ENCODE data around the gene ASB16. TPM values are rescaled to one million over a fixed set of nuclear protein-coding genes. Genes with fewer than 3 reads are reported as not detected.

Gene ASB16
- total RNA-seq, 2 donors from 2014 or later: 8.3 TPM

DNA sequence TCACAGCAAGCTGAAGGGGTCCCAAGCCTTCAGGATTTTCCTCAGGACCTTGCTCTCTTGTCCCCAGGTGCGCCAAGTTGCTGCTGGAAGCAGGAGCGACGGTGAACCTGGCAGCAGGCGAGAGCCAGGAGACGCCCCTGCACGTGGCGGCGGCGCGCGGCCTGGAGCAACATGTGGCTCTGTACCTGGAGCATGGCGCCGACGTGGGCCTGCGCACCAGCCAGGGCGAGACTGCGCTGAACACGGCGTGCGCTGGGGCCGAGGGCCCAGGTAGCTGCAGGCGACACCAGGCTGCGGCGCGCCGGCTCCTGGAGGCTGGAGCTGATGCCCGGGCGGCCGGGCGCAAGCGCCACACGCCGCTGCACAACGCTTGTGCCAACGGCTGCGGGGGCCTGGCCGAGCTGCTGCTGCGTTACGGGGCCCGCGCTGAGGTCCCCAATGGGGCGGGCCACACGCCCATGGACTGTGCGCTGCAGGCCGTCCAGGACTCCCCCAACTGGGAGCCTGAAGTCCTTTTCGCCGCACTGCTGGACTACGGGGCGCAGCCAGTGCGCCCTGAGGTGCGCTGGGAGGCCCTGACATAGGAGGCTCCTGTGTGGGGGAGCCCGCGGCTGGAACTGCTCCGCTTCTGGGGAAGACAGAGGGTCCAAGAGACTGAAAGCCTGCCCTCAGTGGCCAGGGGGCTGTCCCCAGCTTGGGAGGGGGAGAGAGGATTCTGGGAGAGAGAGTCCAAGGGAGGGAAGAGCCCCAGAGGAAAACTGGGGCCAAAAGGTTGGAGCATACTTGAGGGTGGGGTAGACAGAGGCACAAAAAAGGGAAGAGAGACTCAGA, 6.4 kb downstream of the ASB16 start:
- no peak overlapping the region for H3K4me3 ChIP-seq
- H3K36me3 ChIP-seq: peaks cover 12% of the 10 kb centered on the region
- H3K27me3 ChIP-seq: no peaks in the 10 kb centered on the region
- TF ChIP-seq, protein P1, sequence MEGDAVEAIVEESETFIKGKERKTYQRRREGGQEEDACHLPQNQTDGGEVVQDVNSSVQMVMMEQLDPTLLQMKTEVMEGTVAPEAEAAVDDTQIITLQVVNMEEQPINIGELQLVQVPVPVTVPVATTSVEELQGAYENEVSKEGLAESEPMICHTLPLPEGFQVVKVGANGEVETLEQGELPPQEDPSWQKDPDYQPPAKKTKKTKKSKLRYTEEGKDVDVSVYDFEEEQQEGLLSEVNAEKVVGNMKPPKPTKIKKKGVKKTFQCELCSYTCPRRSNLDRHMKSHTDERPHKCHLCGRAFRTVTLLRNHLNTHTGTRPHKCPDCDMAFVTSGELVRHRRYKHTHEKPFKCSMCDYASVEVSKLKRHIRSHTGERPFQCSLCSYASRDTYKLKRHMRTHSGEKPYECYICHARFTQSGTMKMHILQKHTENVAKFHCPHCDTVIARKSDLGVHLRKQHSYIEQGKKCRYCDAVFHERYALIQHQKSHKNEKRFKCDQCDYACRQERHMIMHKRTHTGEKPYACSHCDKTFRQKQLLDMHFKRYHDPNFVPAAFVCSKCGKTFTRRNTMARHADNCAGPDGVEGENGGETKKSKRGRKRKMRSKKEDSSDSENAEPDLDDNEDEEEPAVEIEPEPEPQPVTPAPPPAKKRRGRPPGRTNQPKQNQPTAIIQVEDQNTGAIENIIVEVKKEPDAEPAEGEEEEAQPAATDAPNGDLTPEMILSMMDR (IDR thresholded peaks at IDR 0.05): no peak
- H3K4me1 ChIP-seq: peaks cover 0 to 3% of the 10 kb centered on the region in 2 donors
- no peak overlapping the region for H3K27ac ChIP-seq
- DNase-seq (ENCODE audit: low spot score): no peak
- H3K9me3 ChIP-seq: no peaks in the 10 kb centered on the region

DNA sequence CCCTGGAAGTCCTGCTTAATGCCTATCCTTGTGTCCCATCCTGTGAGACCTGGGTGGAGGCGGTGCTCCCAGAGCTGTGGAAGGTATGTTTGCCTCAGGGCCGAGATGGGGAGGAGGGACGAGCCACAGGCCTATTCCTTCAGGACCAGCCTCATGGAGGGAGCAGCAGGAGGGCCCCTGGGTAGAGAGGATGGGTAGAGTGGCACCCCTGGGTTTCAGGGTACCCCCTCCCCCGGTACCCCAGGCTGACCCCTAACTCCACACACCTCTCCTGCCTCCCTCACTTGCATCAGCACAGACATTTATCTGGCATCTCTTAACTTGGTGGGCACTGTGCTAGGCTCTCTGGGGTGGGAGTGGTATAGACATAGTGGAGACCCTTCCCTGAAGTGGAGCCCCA, 7.1 kb downstream of the ASB16 start:
- H3K9me3 ChIP-seq: no peaks in the 10 kb centered on the region
- no peak for DNase-seq (ENCODE audit: low spot score)
- no peak overlapping the region for H3K4me3 ChIP-seq
- no peaks in the 10 kb centered on the region for H3K4me1 ChIP-seq
- TF ChIP-seq, protein P1 (IDR thresholded peaks at IDR 0.05): no peak
- peaks cover 12% of the 10 kb centered on the region for H3K36me3 ChIP-seq
- H3K27me3 ChIP-seq: no peaks in the 10 kb centered on the region
- H3K27ac ChIP-seq: no peak overlapping the region

DNA sequence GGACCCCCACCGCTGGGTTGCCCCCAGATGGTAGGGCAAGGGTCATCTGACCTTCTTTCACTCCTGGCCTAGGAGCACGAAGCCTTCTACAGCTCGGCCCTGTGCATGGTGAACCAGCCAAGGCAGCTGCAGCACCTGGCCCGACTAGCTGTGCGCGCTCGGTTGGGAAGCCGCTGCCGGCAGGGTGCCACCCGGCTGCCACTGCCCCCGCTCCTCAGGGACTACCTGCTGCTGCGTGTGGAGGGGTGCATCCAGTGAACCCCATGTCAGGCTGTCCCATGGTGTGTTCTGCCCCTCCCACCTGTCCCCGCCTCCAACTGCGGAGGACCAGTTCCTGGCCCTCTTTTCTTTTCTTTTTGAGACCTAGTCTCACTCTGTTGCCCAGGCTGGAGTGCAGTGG, 7.6 kb downstream of the ASB16 start:
- Histone ChIP-seq H3K4me1 (no peaks in the 10 kb centered on the region), H3K4me3 (no peak overlapping the region), H3K36me3 (peaks cover 15% of the 10 kb centered on the region), H3K9me3 (no peaks in the 10 kb centered on the region), H3K27me3 (no peaks in the 10 kb centered on the region), H3K27ac (no peak overlapping the region)
- TF ChIP-seq, protein P1 (IDR thresholded peaks at IDR 0.05): no peak
- DNase-seq (ENCODE audit: low spot score): no peak

DNA sequence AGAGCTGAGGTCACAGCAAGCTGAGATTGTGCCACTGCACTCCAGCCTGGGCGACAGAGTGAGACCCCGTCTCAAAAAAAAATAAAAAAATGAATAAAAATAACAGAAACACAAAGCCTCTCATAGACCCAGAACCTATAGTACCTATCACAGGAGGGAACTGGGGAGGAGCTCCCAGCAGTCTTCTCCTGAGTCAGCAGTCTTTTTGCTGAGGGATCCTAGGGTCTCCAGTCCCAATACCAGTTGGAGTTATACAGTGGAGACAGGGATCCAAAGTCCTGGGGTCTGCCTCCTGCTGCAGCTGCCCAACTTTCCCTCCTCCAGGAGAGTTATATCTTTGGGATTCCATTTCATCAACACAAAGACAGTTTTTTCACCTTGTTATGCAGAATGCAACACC, 12.5 kb downstream of the ASB16 start:
- H3K27me3 ChIP-seq: no peaks in the 10 kb centered on the region
- no peaks in the 10 kb centered on the region for H3K9me3 ChIP-seq
- H3K4me3 ChIP-seq: no peak overlapping the region
- TF ChIP-seq, protein P1 (IDR thresholded peaks at IDR 0.05): no peak
- DNase-seq (ENCODE audit: low spot score): no peak
- peaks cover 9% of the 10 kb centered on the region for H3K36me3 ChIP-seq
- no peak overlapping the region for H3K27ac ChIP-seq
- H3K4me1 ChIP-seq: peaks cover 0 to 25% of the 10 kb centered on the region in 2 donors

DNA sequence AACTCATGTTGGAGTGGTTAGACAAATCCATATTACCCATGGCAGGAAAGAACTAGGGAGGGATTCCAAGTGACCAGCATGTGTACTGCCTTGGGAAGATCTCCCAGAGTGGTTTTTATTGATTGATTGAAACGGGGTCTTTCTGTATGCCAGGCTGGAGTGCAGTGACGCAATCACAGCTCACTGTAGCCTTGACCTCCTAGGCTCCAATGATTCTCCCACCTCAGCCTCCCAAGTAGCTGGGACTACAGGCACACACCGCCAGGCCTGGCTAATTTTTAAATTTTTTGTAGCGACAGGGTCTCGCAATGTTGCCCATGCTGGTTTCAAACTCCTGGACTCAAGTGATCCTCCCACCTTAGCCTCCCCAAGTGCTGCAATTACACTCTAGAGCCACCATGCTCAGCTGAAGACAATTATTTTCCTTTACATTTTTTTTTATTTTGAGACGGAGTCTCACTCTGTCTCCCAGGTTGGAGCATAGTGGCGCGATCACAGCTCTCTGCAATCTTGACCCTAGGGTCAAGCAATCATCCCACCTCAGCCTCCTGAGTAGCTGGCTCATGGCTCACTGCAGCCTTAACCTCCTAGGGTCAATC, 13.8 kb downstream of the ASB16 start:
- H3K9me3 ChIP-seq: no peaks in the 10 kb centered on the region
- no peak for DNase-seq (ENCODE audit: low spot score)
- H3K4me1 ChIP-seq: peaks cover 0 to 29% of the 10 kb centered on the region in 2 donors
- TF ChIP-seq, protein P1 (IDR thresholded peaks at IDR 0.05): no peak
- H3K36me3 ChIP-seq: peaks cover 7% of the 10 kb centered on the region
- no peak overlapping the region for H3K4me3 ChIP-seq
- no peak overlapping the region for H3K27ac ChIP-seq
- no peaks in the 10 kb centered on the region for H3K27me3 ChIP-seq

All from right atrium auricular region (tissue), 2 donors.